GM20000 (cell line): Measurements from ENCODE around the gene MS4A18.

Experiments
- DNase-seq: peaks from one replicate; pipeline ENCODE4 v3.0.0; 2012; ENCODE audit warnings: low spot score
- CTCF ChIP-seq: IDR thresholded peaks from 2 replicates; pipeline ENCODE4 v1.5.1; 2012; ENCODE audit warnings: mild to moderate bottlenecking, control low read depth; ENCODE audit errors: extremely low read depth, missing control alignments

The MS4A18 gene

GRCh38 chr11:60768202-60768601 lies 43.7 kb downstream of the MS4A18 start:
- DNase-seq: no peak
- TF ChIP-seq CTCF: no peak

GRCh38 chr11:60769273-60769672 lies 44.8 kb downstream of the MS4A18 start:
- no peak for TF ChIP-seq CTCF
- no peak for DNase-seq

- DNase-seq: no peak
- TF ChIP-seq CTCF: no peak
Observed at GRCh38 chr11:60769811-60770210, 45.3 kb downstream of the MS4A18 start.

GRCh38 chr11:60771146-60771545 lies 46.6 kb downstream of the MS4A18 start:
- DNase-seq: no peak
- no peak for TF ChIP-seq CTCF

GRCh38 chr11:60771879-60772525 lies 47.5 kb downstream of the MS4A18 start:
- no peak for TF ChIP-seq CTCF
- no peak for DNase-seq

- no peak for TF ChIP-seq CTCF
Observed at GRCh38 chr11:60772666-60773065, 48.1 kb downstream of the MS4A18 start.

GRCh38 chr11:60774726-60775125 lies 50.2 kb downstream of the MS4A18 start:
- TF ChIP-seq CTCF: no peak
- no peak for DNase-seq

More at GRCh38 chr11:60772666-60773065, 48.1 kb downstream of the MS4A18 start:
- no peak for DNase-seq
